IMR-90 (cell line): ENCODE data around the gene WWC1.

Source experiments
- CEBPB ChIP-seq: IDR thresholded peaks from 2 replicates; pipeline ENCODE4 v1.6.1; 2012; ENCODE audit warnings: low read depth, low read length, improper control_type of control experiment
- CTCF ChIP-seq: conservative IDR thresholded peaks from 2 replicates; pipeline ENCODE4 v1.5.1; 2012; ENCODE audit warnings: mild to moderate bottlenecking, low read depth, low read length, improper control_type of control experiment
- FOS ChIP-seq: fragments of 150-350 bp; IDR thresholded peaks from 2 replicates; pipeline ENCODE4 v1.6.1; 2016; ENCODE audit warnings: low read depth, low read length
- MAZ ChIP-seq: IDR thresholded peaks from 2 replicates; pipeline ENCODE4 v1.6.1; 2012; ENCODE audit warnings: low read depth, mild to moderate bottlenecking, low read length, improper control_type of control experiment, moderate library complexity, borderline replicate concordance
- POLR2A ChIP-seq: IDR thresholded peaks from 2 replicates; pipeline ENCODE4 v1.6.1; 2012; ENCODE audit warnings: mild to moderate bottlenecking, low read depth, low read length

GRCh38 chr5:168420461-168420860 is 129.0 kb downstream of the WWC1 start:
- TF ChIP-seq FOS, result no peak
- no peak for TF ChIP-seq POLR2A
- no peak for TF ChIP-seq CEBPB
- TF ChIP-seq MAZ, result no peak
- TF ChIP-seq CTCF, result no peak
